H1 (cell line): Measurements from ENCODE around the gene PAWR. TPM values are rescaled to one million over a fixed set of nuclear protein-coding genes. Genes with fewer than 3 reads are reported as not detected.

ENCODE experiments used
- CTCF ChIA-PET: fragments of 300-600 bp; sonication (Branson Sonifier 250); formaldehyde crosslinking; loops from one replicate; lab custom pipeline; 2021; ENCODE audit not compliant: partially characterized antibody; lab: Charles Lee
- POLR2A ChIA-PET: fragments of 300-600 bp; sonication (Branson Sonifier 250); formaldehyde crosslinking; loops from one replicate; lab custom pipeline; 2021; ENCODE audit warnings: inconsistent platforms; ENCODE audit not compliant: partially characterized antibody; lab: Charles Lee
- DNase-seq, 2 experiments: peaks; one replicate each; pipeline versions ENCODE4 v3.0.0 to v3.0.0-alpha.2; 2010 to 2022; ENCODE audit warnings: low spot score in 2 of 2, low read depth in 1 of 2, mixed read lengths in 1 of 2
- FAIRE-seq: peaks from 2 replicates; lab custom pipeline; 2011; peaks lifted over from hg19 to GRCh38; lab: Jason Lieb, UNC
- H2AFZ ChIP-seq: 2 replicates; pipeline ENCODE4 v1.8.1; 2012; ENCODE audit warnings: low read length, inconsistent platforms
- H2AK5ac ChIP-seq: 2 replicates; pipeline ENCODE4 v1.6.1; 2013; ENCODE audit warnings: low read depth, low read length
- H2BK120ac ChIP-seq: replicated peaks from 2 replicates; pipeline ENCODE3; 2013; ENCODE audit warnings: low read depth, low read length, inconsistent platforms
- H2BK12ac ChIP-seq: 2 replicates; pipeline ENCODE4 v1.6.1; 2013; ENCODE audit warnings: low read depth, low read length
- H2BK15ac ChIP-seq: 2 replicates; pipeline ENCODE4 v1.6.1; 2013; ENCODE audit warnings: low read length
- H2BK20ac ChIP-seq: 2 replicates; pipeline ENCODE4 v1.6.1; 2013; ENCODE audit warnings: low read length
- H2BK5ac ChIP-seq: 2 replicates; pipeline ENCODE4 v1.6.1; 2013; ENCODE audit warnings: low read depth, low read length
- H3K14ac ChIP-seq: 2 replicates; pipeline ENCODE4 v1.6.1; 2013; ENCODE audit warnings: inconsistent platforms; ENCODE audit not compliant: insufficient read length
- H3K18ac ChIP-seq: 2 replicates; pipeline ENCODE4 v1.6.1; 2013; ENCODE audit warnings: low read length; ENCODE audit errors: extremely low read depth
- H3K23ac ChIP-seq: 2 replicates; pipeline ENCODE4 v1.6.1; 2013; ENCODE audit warnings: inconsistent platforms; ENCODE audit not compliant: insufficient read length
- H3K23me2 ChIP-seq: 2 replicates; pipeline ENCODE4 v1.6.1; 2013; ENCODE audit warnings: low read depth, low read length
- H3K27ac ChIP-seq: 2 replicates; pipeline ENCODE4 v1.6.1; 2011; ENCODE audit warnings: low read depth, low read length, inconsistent platforms
- H3K27me3 ChIP-seq, 4 experiments: replicated peaks in 1 of 4; 1 replicate in 1 of 4; 2 replicates in 3 of 4; pipeline versions ENCODE4 v1.6.1 to v1.8.1; 2011 to 2013; ENCODE audit warnings: low read length in 3 of 4, mild to moderate bottlenecking in 3 of 4, inconsistent platforms in 2 of 4, mixed read lengths in 2 of 4, moderate library complexity in 1 of 4; ENCODE audit not compliant: control insufficient read depth in 3 of 4, insufficient read depth in 3 of 4; ENCODE audit errors: extremely low read depth in 1 of 4
- H3K36me3 ChIP-seq, 4 experiments: 2 replicates each; pipeline versions ENCODE4 v1.6.1 to v1.8.1; 2011 to 2013; ENCODE audit warnings: mild to moderate bottlenecking in 4 of 4, low read length in 3 of 4, moderate library complexity in 2 of 4, control low read depth in 1 of 4, inconsistent platforms in 1 of 4; ENCODE audit not compliant: insufficient read depth in 4 of 4, control insufficient read depth in 2 of 4
- H3K4ac ChIP-seq: replicated peaks from 2 replicates; pipeline ENCODE3; 2013; ENCODE audit warnings: low read length, low read depth, mixed read lengths, inconsistent platforms; ENCODE audit not compliant: insufficient read length
- H3K4me1 ChIP-seq, 4 experiments: replicated peaks in 1 of 4; 1 replicate in 1 of 4; 2 replicates in 3 of 4; pipeline versions ENCODE4 v1.6.1 to v1.8.1; 2011 to 2013; ENCODE audit warnings: low read length in 3 of 4, inconsistent platforms in 2 of 4, mixed read lengths in 1 of 4; ENCODE audit not compliant: insufficient read depth in 4 of 4, control insufficient read depth in 3 of 4
- H3K4me2 ChIP-seq, 2 experiments: 2 replicates each; pipeline versions ENCODE4 v1.6.1 to v1.8.1; 2011 to 2013; ENCODE audit warnings: low read depth in 2 of 2, low read length in 2 of 2, control low read depth in 1 of 2, inconsistent platforms in 1 of 2, mild to moderate bottlenecking in 1 of 2; ENCODE audit not compliant: insufficient read depth in 1 of 2
- H3K4me3 ChIP-seq, 4 experiments: fragments of 200-600, 300-600 bp in 1 of 4; sonication (generic), shearing (Covaris generic), sonication (Bioruptor Twin) in 1 of 4; 2 replicates each; pipeline versions ENCODE4 v1.5.1 to v1.8.1; 2011 to 2016; ENCODE audit warnings: low read length in 4 of 4, low read depth in 3 of 4, control low read depth in 2 of 4, inconsistent platforms in 2 of 4, mild to moderate bottlenecking in 2 of 4, mixed read lengths in 1 of 4, moderate library complexity in 1 of 4; ENCODE audit not compliant: insufficient read depth in 2 of 4; ENCODE audit errors: extremely low read depth in 1 of 4
- H3K56ac ChIP-seq: replicated peaks from 2 replicates; pipeline ENCODE3; 2013; ENCODE audit warnings: low read depth, mild to moderate bottlenecking, mixed read lengths, low read length, inconsistent platforms; ENCODE audit not compliant: insufficient read length
- H3K79me1 ChIP-seq: 2 replicates; pipeline ENCODE4 v1.6.1; 2013; ENCODE audit warnings: low read depth, low read length, control low read depth
- H3K79me2 ChIP-seq, 2 experiments: 2 replicates each; pipeline versions ENCODE4 v1.6.1 to v1.8.1; 2012 to 2013; ENCODE audit warnings: low read length in 2 of 2, mild to moderate bottlenecking in 2 of 2, inconsistent platforms in 1 of 2; ENCODE audit not compliant: insufficient read depth in 2 of 2, control insufficient read depth in 1 of 2
- H3K9ac ChIP-seq, 4 experiments: replicated peaks in 1 of 4; 1 replicate in 1 of 4; 2 replicates in 3 of 4; pipeline versions ENCODE4 v1.6.1 to v1.8.1; 2011 to 2013; ENCODE audit warnings: low read depth in 3 of 4, low read length in 3 of 4, control low read depth in 2 of 4, mild to moderate bottlenecking in 2 of 4, moderate library complexity in 2 of 4, inconsistent platforms in 1 of 4; ENCODE audit errors: extremely low read depth in 1 of 4
- H3K9me3 ChIP-seq, 2 experiments: 2 replicates each; pipeline versions ENCODE4 v1.6.1 to v1.8.1; 2012 to 2013; ENCODE audit warnings: mild to moderate bottlenecking in 2 of 2, moderate library complexity in 2 of 2, control low read depth in 1 of 2, inconsistent platforms in 1 of 2, low read depth in 1 of 2, low read length in 1 of 2, mixed read lengths in 1 of 2; ENCODE audit not compliant: insufficient read depth in 2 of 2
- H4K20me1 ChIP-seq, 2 experiments: replicated peaks in 1 of 2; 2 replicates each; pipeline versions ENCODE3 to v1.8.1; 2011 to 2013; ENCODE audit warnings: inconsistent platforms in 2 of 2, low read length in 2 of 2, mild to moderate bottlenecking in 1 of 2; ENCODE audit not compliant: insufficient read depth in 2 of 2, control insufficient read depth in 1 of 2
- H4K5ac ChIP-seq: 2 replicates; pipeline ENCODE4 v1.6.1; 2013; ENCODE audit warnings: low read length, low read depth, mixed read lengths, inconsistent platforms; ENCODE audit not compliant: insufficient read length
- H4K8ac ChIP-seq: 2 replicates; pipeline ENCODE4 v1.8.0; 2013; ENCODE audit warnings: mild to moderate bottlenecking, moderate library complexity, low read length, inconsistent platforms; ENCODE audit not compliant: insufficient read depth; ENCODE audit errors: extremely low read depth
- H4K91ac ChIP-seq: replicated peaks from 2 replicates; pipeline ENCODE3; 2013; ENCODE audit warnings: low read length, mixed read lengths, inconsistent platforms; ENCODE audit not compliant: insufficient read length
- FOSL1 ChIP-seq: IDR thresholded peaks from 2 replicates; pipeline ENCODE4 v1.6.1; 2011; ENCODE audit warnings: mild to moderate bottlenecking, low read depth, low read length, moderate library complexity; ENCODE audit not compliant: insufficient read depth
- JUND ChIP-seq: IDR thresholded peaks from 2 replicates; pipeline ENCODE4 v1.6.1; 2011; ENCODE audit warnings: mild to moderate bottlenecking, improper control_type of control experiment, low read length
- MAX ChIP-seq: IDR thresholded peaks from 2 replicates; pipeline ENCODE4 v1.6.1; 2012; ENCODE audit warnings: inconsistent platforms
- SUZ12 ChIP-seq: fragments of 200-600 bp; sonication (generic); IDR thresholded peaks from 2 replicates; pipeline ENCODE4 v1.6.1; 2012; ENCODE audit warnings: mild to moderate bottlenecking, inconsistent platforms, low read length, moderate library complexity, mixed read lengths
- polyA plus RNA-seq, 7 experiments: library from polyadenylated mRNA; depleted of rRNA in 3 of 7; stranded (reverse) in 5 of 7; unstranded in 2 of 7; fragments of >200 nt in 5 of 7; fragments of 200-250 nt in 2 of 7; gene quantifications; 1 replicate in 5 of 7; 2 replicates in 1 of 7; 4 replicates in 1 of 7; pipeline versions ENCODE4 v1.2.1 to v1.2.3, GENCODE V29; 2011 to 2013; ENCODE audit warnings: missing spikeins in 2 of 7, mixed read lengths in 2 of 7
- total RNA-seq: library from RNA; stranded (reverse); fragmentation: NEBNext Ultra II Directional; extraction: Animal tissue kit (Norgen Biotek cat#: 25700); gene quantifications from 2 replicates; pipeline ENCODE4 v1.2.1, GENCODE V29; 2021

The PAWR gene
- total and polyA plus RNA-seq, 2 of the 8 experiments (the other 6 are each of a cell fraction or from before 2014, with no cell fraction given), result 28.3 to 327 TPM

- no peak overlapping the region for H3K27ac ChIP-seq
- ChIA-PET CTCF (interaction anchor here (1.2 to 1.3 kb wide), 2 partner anchors 15 to 20 kb away, joined by 3 read pairs; no protein-coding TSS in a partner anchor), POLR2A (interaction anchor here (0.7 kb wide), 1 partner anchor 89 kb away, joined by 3 read pairs; no protein-coding TSS in a partner anchor)
- H3K9me3 ChIP-seq, result no peaks in the 10 kb centered on the region
- H3K9ac ChIP-seq, result no peak overlapping the region
- no peaks in the 10 kb centered on the region for H3K27me3 ChIP-seq
- no peaks in the 10 kb centered on the region; a peak in 1 of 8 replicates for H3K36me3 ChIP-seq
- no peak overlapping the region for H4K91ac ChIP-seq
- H3K4me1 ChIP-seq, result peaks cover 0 to 11% (median 2%) of the 10 kb centered on the region in 4 experiments; a peak in 5 of 7 replicates
- TF ChIP-seq FOSL1 (no peak), MAX (no peak), SUZ12 (no peak), JUND (no peak)
- no peak overlapping the region for H2BK15ac ChIP-seq
- no peak overlapping the region for H3K4ac ChIP-seq
- H2BK120ac ChIP-seq, result no peak overlapping the region
- H4K20me1 ChIP-seq, result peaks cover 11 to 14% of the 10 kb centered on the region in 2 experiments
- H3K18ac ChIP-seq, result no peak overlapping the region
- no peak overlapping the region for H3K4me2 ChIP-seq
- DNase-seq (no peak), FAIRE-seq (no peak)
- peaks cover 3 to 97% of the 10 kb centered on the region in 2 experiments; a peak in 3 of 4 replicates for H3K79me2 ChIP-seq
- H3K14ac ChIP-seq, result no peak overlapping the region
- no peak overlapping the region for H2BK20ac ChIP-seq
- H2AFZ ChIP-seq, result no peak overlapping the region
- peak overlapping the region; percentile 80 for H4K5ac ChIP-seq
- no peak overlapping the region for H2AK5ac ChIP-seq
- no peak overlapping the region for H4K8ac ChIP-seq
- no peak overlapping the region for H3K56ac ChIP-seq
- peak overlapping the region in 1 of 4 experiments; percentile 20; a peak in 1 of 8 replicates for H3K4me3 ChIP-seq
- no peaks in the 10 kb centered on the region; the same call in 1 of the 2 replicates for H3K23me2 ChIP-seq
- H3K23ac ChIP-seq, result no peak overlapping the region
- no peak overlapping the region for H2BK5ac ChIP-seq
- 0 out of 2 replicates have a peak, but pooled peaks cover 3% of the 10 kb centered on the region for H3K79me1 ChIP-seq
- no peak overlapping the region for H2BK12ac ChIP-seq
These were observed 55.1 kb downstream of the PAWR start for GRCh38 chr12:79635676-79636075.
